Upper lobe of left lung (tissue), 6 donors: ENCODE data around the gene EXOC4. TPM values are rescaled to one million over a fixed set of nuclear protein-coding genes. Genes with fewer than 3 reads are reported as not detected.

ENCODE experiments used
- ATAC-seq, 2 donors: fragments of 200-7000 bp; cut with Tn5 transposase; one replicate each; pipeline ENCODE4 v1.9.1; 2022; ENCODE audit warnings: mild to moderate bottlenecking in 2 of 2, moderate library complexity in 2 of 2; ENCODE audit not compliant: low FRiP score in 2 of 2
- DNase-seq, 2 donors: peaks; one replicate each; pipeline ENCODE4 v3.0.0-alpha.2; 2019 to 2020
- H3K27ac ChIP-seq, 4 donors: fragments of 200-600 bp; sonication (generic); one replicate each; pipeline ENCODE4 v1.5.1; 2016 to 2019
- H3K27me3 ChIP-seq, 4 donors: fragments of 200-600 bp; sonication (generic); one replicate each; pipeline ENCODE4 v1.5.1; 2017 to 2019
- H3K36me3 ChIP-seq, 4 donors: fragments of 200-600 bp; sonication (generic); one replicate each; pipeline ENCODE4 v1.5.1; 2016 to 2019
- H3K4me1 ChIP-seq, 4 donors: fragments of 200-600 bp; sonication (generic); one replicate each; pipeline ENCODE4 v1.5.1; 2018 to 2019
- H3K4me3 ChIP-seq, 4 donors: fragments of 200-600 bp; sonication (generic); one replicate each; pipeline ENCODE4 v1.5.1; 2017 to 2019; ENCODE audit warnings: mild to moderate bottlenecking in 2 of 4, moderate library complexity in 1 of 4
- H3K9me3 ChIP-seq, 4 donors: fragments of 200-600 bp; sonication (generic); one replicate each; pipeline ENCODE4 v1.5.1; 2018 to 2019
- CTCF ChIP-seq, 6 experiments: fragments of 450-650 bp in 4 of 6; fragments of 200-600 bp in 2 of 6; sonication (generic) in 2 of 6; IDR thresholded peaks; one replicate each; pipeline ENCODE4 v1.5.1; 2016 to 2019; ENCODE audit warnings: antibody characterized with exemption in 6 of 6
- EP300 ChIP-seq, 4 donors: sonication (generic); formaldehyde crosslinking; IDR thresholded peaks; one replicate each; pipeline ENCODE4 v1.5.1; 2017; ENCODE audit warnings: antibody characterized with exemption in 4 of 4, control low read depth in 2 of 4
- POLR2A ChIP-seq, 4 donors: fragments of 450-650 bp; IDR thresholded peaks; one replicate each; pipeline ENCODE4 v1.5.1; 2016 to 2017; ENCODE audit warnings: antibody characterized with exemption in 4 of 4, mild to moderate bottlenecking in 2 of 4
- POLR2AphosphoS5 ChIP-seq, 2 donors: sonication (generic); formaldehyde crosslinking; IDR thresholded peaks; one replicate each; pipeline ENCODE4 v1.5.1; 2017; ENCODE audit warnings: antibody characterized with exemption in 2 of 2
- WGBS, 2 donors: methylation state at CpG; one replicate each; pipeline ENCODE4 v1.1.5; 2017 to 2018; 5-methylcytosine and 5-hydroxymethylcytosine counted together
- total RNA-seq, 6 donors: library from RNA; depleted of rRNA in 4 of 6; stranded (reverse); fragments of >200 nt in 4 of 6; gene quantifications; one replicate each; pipeline versions ENCODE4 v1.1.0 to v1.2.1, GENCODE V29; 2016 to 2021
- donor health status: DM: no; HTN: no; CAD: no; lungs with moderate emphysema.
- donor health status: DM: no; HTN: yes; CAD: no; lungs with severe emphysema.

Gene EXOC4
- total RNA-seq, 6 donors from 2014 or later = 56.3 to 325 (median 99.4) TPM

- ATAC-seq = no peak
Measured at GRCh38 chr7:133674079-133674763, 421.3 kb downstream of the EXOC4 start.

GRCh38 chr7:133675510-133676218 is 422.8 kb downstream of the EXOC4 start:
- 90 to 94% methylated on average over 8 of the region's 8 CpGs for WGBS, 2 donors

More at GRCh38 chr7:133674079-133674763, 421.3 kb downstream of the EXOC4 start:
- TF ChIP-seq CTCF (IDR thresholded peaks at IDR 0.05) (no peak), EP300 (IDR thresholded peaks at IDR 0.05) (no peak), POLR2A (IDR thresholded peaks at IDR 0.05) (no peak), POLR2AphosphoS5 (IDR thresholded peaks at IDR 0.05) (no peak)
- Histone ChIP-seq H3K27ac (no peak overlapping the region), H3K27me3 (no peaks in the 10 kb centered on the region), H3K9me3 (no peaks in the 10 kb centered on the region), H3K36me3 (no peaks in the 10 kb centered on the region), H3K4me3 (no peak overlapping the region), H3K4me1 (no peaks in the 10 kb centered on the region)
- WGBS, 2 donors = 96 to 100% methylated on average over 2 of the region's 2 CpGs
- DNase-seq = no peak

GRCh38 chr7:133676805-133677370 is 424.0 kb downstream of the EXOC4 start:
- Histone ChIP-seq H3K36me3 (no peaks in the 10 kb centered on the region), H3K27ac (no peak overlapping the region), H3K27me3 (no peaks in the 10 kb centered on the region), H3K9me3 (no peaks in the 10 kb centered on the region), H3K4me3 (no peak overlapping the region), H3K4me1 (no peaks in the 10 kb centered on the region)
- TF ChIP-seq POLR2AphosphoS5 (IDR thresholded peaks at IDR 0.05) = no peak
- no peak for TF ChIP-seq EP300 (IDR thresholded peaks at IDR 0.05)
- no peak for TF ChIP-seq CTCF (IDR thresholded peaks at IDR 0.05)
- no peak for TF ChIP-seq POLR2A (IDR thresholded peaks at IDR 0.05)
- WGBS, 2 donors = 85 to 87% methylated on average over 2 of the region's 2 CpGs
- DNase-seq = no peak
- ATAC-seq = no peak

More at GRCh38 chr7:133675510-133676218, 422.8 kb downstream of the EXOC4 start:
- no peak overlapping the region for H3K27ac ChIP-seq
- H3K4me3 ChIP-seq = no peak overlapping the region
- ATAC-seq (no peak), DNase-seq (no peak)
- no peaks in the 10 kb centered on the region for H3K4me1 ChIP-seq
- H3K36me3 ChIP-seq = no peaks in the 10 kb centered on the region
- TF ChIP-seq EP300 (IDR thresholded peaks at IDR 0.05) = no peak
- no peak for TF ChIP-seq CTCF (IDR thresholded peaks at IDR 0.05)
- no peak for TF ChIP-seq POLR2AphosphoS5 (IDR thresholded peaks at IDR 0.05)
- TF ChIP-seq POLR2A (IDR thresholded peaks at IDR 0.05) = no peak
- H3K9me3 ChIP-seq = no peaks in the 10 kb centered on the region
- H3K27me3 ChIP-seq = no peaks in the 10 kb centered on the region

GRCh38 chr7:133678137-133678814 is 425.4 kb downstream of the EXOC4 start:
- TF ChIP-seq POLR2AphosphoS5 (IDR thresholded peaks at IDR 0.05) (no peak), POLR2A (IDR thresholded peaks at IDR 0.05) (no peak), EP300 (IDR thresholded peaks at IDR 0.05) (no peak), CTCF (IDR thresholded peaks at IDR 0.05) (no peak)
- DNase-seq (no peak), ATAC-seq (no peak)
- 90 to 93% methylated on average over 2 of the region's 2 CpGs for WGBS, 2 donors
- no peak overlapping the region for H3K27ac ChIP-seq
- H3K27me3 ChIP-seq = no peaks in the 10 kb centered on the region
- H3K4me3 ChIP-seq = no peak overlapping the region
- H3K9me3 ChIP-seq = no peaks in the 10 kb centered on the region
- no peaks in the 10 kb centered on the region for H3K4me1 ChIP-seq
- no peaks in the 10 kb centered on the region for H3K36me3 ChIP-seq
